Measurements from ENCODE around the gene EIF4G1.

DNA sequence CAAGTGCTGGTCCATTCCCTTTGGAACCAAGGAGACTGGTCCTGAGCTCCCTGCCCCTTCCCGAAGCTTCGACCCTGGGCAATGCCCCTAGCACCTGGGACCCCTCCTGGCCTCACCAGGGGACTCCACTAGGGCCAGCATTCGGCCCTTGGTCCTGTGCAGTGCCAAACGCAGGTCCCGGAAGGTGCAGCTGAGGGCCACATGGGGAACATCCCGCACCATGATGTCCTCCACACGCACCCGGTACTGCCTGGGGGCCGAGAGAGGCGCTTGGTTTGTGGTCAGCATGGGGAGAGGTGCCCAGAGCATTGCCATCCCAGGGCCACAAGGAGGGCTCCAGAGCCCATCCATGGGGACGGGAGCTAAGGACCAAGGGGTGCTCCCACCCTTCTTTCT is 39.1 kb downstream of the EIF4G1 start:
- TF ChIP-seq, protein P1, sequence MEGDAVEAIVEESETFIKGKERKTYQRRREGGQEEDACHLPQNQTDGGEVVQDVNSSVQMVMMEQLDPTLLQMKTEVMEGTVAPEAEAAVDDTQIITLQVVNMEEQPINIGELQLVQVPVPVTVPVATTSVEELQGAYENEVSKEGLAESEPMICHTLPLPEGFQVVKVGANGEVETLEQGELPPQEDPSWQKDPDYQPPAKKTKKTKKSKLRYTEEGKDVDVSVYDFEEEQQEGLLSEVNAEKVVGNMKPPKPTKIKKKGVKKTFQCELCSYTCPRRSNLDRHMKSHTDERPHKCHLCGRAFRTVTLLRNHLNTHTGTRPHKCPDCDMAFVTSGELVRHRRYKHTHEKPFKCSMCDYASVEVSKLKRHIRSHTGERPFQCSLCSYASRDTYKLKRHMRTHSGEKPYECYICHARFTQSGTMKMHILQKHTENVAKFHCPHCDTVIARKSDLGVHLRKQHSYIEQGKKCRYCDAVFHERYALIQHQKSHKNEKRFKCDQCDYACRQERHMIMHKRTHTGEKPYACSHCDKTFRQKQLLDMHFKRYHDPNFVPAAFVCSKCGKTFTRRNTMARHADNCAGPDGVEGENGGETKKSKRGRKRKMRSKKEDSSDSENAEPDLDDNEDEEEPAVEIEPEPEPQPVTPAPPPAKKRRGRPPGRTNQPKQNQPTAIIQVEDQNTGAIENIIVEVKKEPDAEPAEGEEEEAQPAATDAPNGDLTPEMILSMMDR (IDR thresholded peaks at IDR 0.05), result no peak
- TF ChIP-seq POLR2AphosphoS5 (IDR thresholded peaks at IDR 0.05; ENCODE audit: low read depth, low read length), result no peak
- no peak for TF ChIP-seq TCF7L2 (IDR thresholded peaks at IDR 0.05; ENCODE audit: low read depth, low read length)
- no peak for TF ChIP-seq REST (IDR thresholded peaks at IDR 0.05; ENCODE audit: insufficient read depth in 1 of 2, low read depth in 2 of 2, low read length in 1 of 2)
- no peak for TF ChIP-seq SIN3A (IDR thresholded peaks at IDR 0.05; ENCODE audit: borderline replicate concordance, insufficient read depth, low read depth, low read length)
